ENCODE measurements around the gene TRIM15.
A peak's percentile ranks its signal among the peaks of the same experiment; 100 is the strongest.
"Not testable (repeated sequence)": the region's sequence is repeated elsewhere in the genome, so short reads cannot be mapped to it uniquely, and the experiment has no call there.

The TRIM15 gene

GRCh38 chr6:30211306-30211705 is 48.0 kb downstream of the TRIM15 start:
- peaks cover 78% of the 10 kb centered on the region for H3K4me1 Mint-ChIP-seq (ENCODE audit: low read depth)
- H3K27me3 Mint-ChIP-seq, result no peaks in the 10 kb centered on the region
- H3K27ac Mint-ChIP-seq, result no peak overlapping the region
- peak overlapping the region; percentile 49 for H3K4me3 Mint-ChIP-seq
- peaks cover 73% of the 10 kb centered on the region for H3K36me3 Mint-ChIP-seq (ENCODE audit: low read depth)
- intact Hi-C loops (cut with micrococcal nuclease), result loop anchor here (5.0 kb wide), 1 partner anchor 136 kb away; the partner anchor contains the start of gene RPP21
- H3K9me3 Mint-ChIP-seq, result no peaks in the 10 kb centered on the region

GRCh38 chr6:30211899-30212298 is 48.6 kb downstream of the TRIM15 start:
- peaks cover 72% of the 10 kb centered on the region for H3K4me1 Mint-ChIP-seq (ENCODE audit: low read depth)
- peak overlapping the region; percentile 97 for H3K27ac Mint-ChIP-seq
- no peaks in the 10 kb centered on the region for H3K27me3 Mint-ChIP-seq
- intact Hi-C loops (cut with micrococcal nuclease), result loop anchor here (2.0 to 5.0 kb wide), 3 partner anchors 115 to 145 kb away; partner anchors contain the start of genes PPP1R11, RPP21 and TRIM39
- H3K9me3 Mint-ChIP-seq, result no peaks in the 10 kb centered on the region
- peak overlapping the region; percentile 99 for H3K4me3 Mint-ChIP-seq
- peaks cover 67% of the 10 kb centered on the region for H3K36me3 Mint-ChIP-seq (ENCODE audit: low read depth)

GRCh38 chr6:30212865-30213666 is 49.7 kb downstream of the TRIM15 start, which contains the start of gene TRIM26:
Gene TRIM26, minus strand, starts transcription at chr6:30213406. Its CDS starts 14,303 bp downstream, at chr6:30199103.
- H3K4me3 Mint-ChIP-seq, result peak within 1 kb of the TSS; percentile 99
- intact Hi-C loops (cut with micrococcal nuclease), result loop anchor here (2.0 to 5.0 kb wide), 3 partner anchors 114 to 146 kb away; partner anchors contain the start of genes PPP1R11, RPP21 and TRIM39
- peaks cover 60% of the 10 kb centered on the region for H3K4me1 Mint-ChIP-seq (ENCODE audit: low read depth)
- H3K9me3 Mint-ChIP-seq, result no peaks in the 10 kb centered on the region
- H3K27ac Mint-ChIP-seq, result peak within 1 kb of the TSS; percentile 97
- no peaks in the 10 kb centered on the region for H3K27me3 Mint-ChIP-seq
- peaks cover 55% of the 10 kb centered on the region for H3K36me3 Mint-ChIP-seq (ENCODE audit: low read depth)

- Mint-ChIP-seq H3K27ac (peak overlapping the region; percentile 97), H3K4me3 (peak overlapping the region; percentile 99), H3K27me3 (no peaks in the 10 kb centered on the region), H3K4me1 (ENCODE audit: low read depth) (peaks cover 55% of the 10 kb centered on the region), H3K36me3 (ENCODE audit: low read depth) (peaks cover 50% of the 10 kb centered on the region), H3K9me3 (no peaks in the 10 kb centered on the region)
- intact Hi-C loops (cut with micrococcal nuclease), result loop anchor here (2.0 to 5.0 kb wide), 3 partner anchors 113 to 147 kb away; partner anchors contain the start of genes PPP1R11, RPP21 and TRIM39
Observed at GRCh38 chr6:30213667-30213956, 50.3 kb downstream of the TRIM15 start.

GRCh38 chr6:30213957-30214656 is 50.8 kb downstream of the TRIM15 start:
- H3K4me3 Mint-ChIP-seq, result peak overlapping the region; percentile 99
- H3K9me3 Mint-ChIP-seq, result no peaks in the 10 kb centered on the region
- H3K4me1 Mint-ChIP-seq (ENCODE audit: low read depth), result peaks cover 50% of the 10 kb centered on the region
- peak overlapping the region; percentile 97 for H3K27ac Mint-ChIP-seq
- peaks cover 45% of the 10 kb centered on the region for H3K36me3 Mint-ChIP-seq (ENCODE audit: low read depth)
- intact Hi-C loops (cut with micrococcal nuclease), result loop anchor here (2.0 to 5.0 kb wide), 3 partner anchors 113 to 147 kb away; partner anchors contain the start of genes PPP1R11, RPP21 and TRIM39
- H3K27me3 Mint-ChIP-seq, result no peaks in the 10 kb centered on the region

- peaks cover 48% of the 10 kb centered on the region for H3K4me1 Mint-ChIP-seq (ENCODE audit: low read depth)
Observed at GRCh38 chr6:30214657-30214982, 51.3 kb downstream of the TRIM15 start.

GRCh38 chr6:30216096-30216495 is 52.8 kb downstream of the TRIM15 start:
- H3K4me3 Mint-ChIP-seq, result no peak overlapping the region
- no peak overlapping the region for H3K27ac Mint-ChIP-seq
- peaks cover 7% of the 10 kb centered on the region for H3K27me3 Mint-ChIP-seq
- intact Hi-C loops (cut with micrococcal nuclease), result loop anchor here (5.0 kb wide), 1 partner anchor 41 kb away; no protein-coding TSS in a partner anchor
- peaks cover 34% of the 10 kb centered on the region for H3K4me1 Mint-ChIP-seq (ENCODE audit: low read depth)
- H3K9me3 Mint-ChIP-seq, result no peaks in the 10 kb centered on the region
- H3K36me3 Mint-ChIP-seq (ENCODE audit: low read depth), result peaks cover 30% of the 10 kb centered on the region

More at GRCh38 chr6:30214657-30214982, 51.3 kb downstream of the TRIM15 start:
- intact Hi-C loops (cut with micrococcal nuclease), result loop anchor here (5.0 kb wide), 1 partner anchor 133 kb away; the partner anchor contains the start of gene RPP21
- Mint-ChIP-seq H3K4me3 (peak overlapping the region; percentile 99), H3K27me3 (peaks cover 2% of the 10 kb centered on the region), H3K9me3 (no peaks in the 10 kb centered on the region), H3K36me3 (ENCODE audit: low read depth) (peaks cover 44% of the 10 kb centered on the region), H3K27ac (peak overlapping the region; percentile 97)

- H3K9me3 Mint-ChIP-seq, result peaks cover 13% of the 10 kb centered on the region
- H3K27ac Mint-ChIP-seq, result no peak overlapping the region
- peaks cover 13% of the 10 kb centered on the region for H3K4me1 Mint-ChIP-seq (ENCODE audit: low read depth)
- H3K36me3 Mint-ChIP-seq (ENCODE audit: low read depth), result peaks cover 2% of the 10 kb centered on the region
- intact Hi-C loops (cut with micrococcal nuclease), result loop anchor here (1.0 to 5.0 kb wide), 2 partner anchors 38 to 178 kb away; no protein-coding TSS in a partner anchor
- H3K27me3 Mint-ChIP-seq, result peaks cover 22% of the 10 kb centered on the region
- H3K4me3 Mint-ChIP-seq, result no peak overlapping the region
Observed at GRCh38 chr6:30219244-30219643, 55.9 kb downstream of the TRIM15 start.

- intact Hi-C loops (cut with micrococcal nuclease); H3K4me1 Mint-ChIP-seq (ENCODE audit: low read depth); H3K4me3 Mint-ChIP-seq; H3K36me3 Mint-ChIP-seq (ENCODE audit: low read depth); H3K27ac Mint-ChIP-seq: not testable (repeated sequence)
- H3K27me3 Mint-ChIP-seq, result peaks cover 38% of the 10 kb centered on the region
- peaks cover 13% of the 10 kb centered on the region for H3K9me3 Mint-ChIP-seq
Observed at GRCh38 chr6:30221395-30221794, 58.0 kb downstream of the TRIM15 start.

GRCh38 chr6:30221956-30222355 is 58.6 kb downstream of the TRIM15 start:
- H3K27ac Mint-ChIP-seq; intact Hi-C loops (cut with micrococcal nuclease); H3K4me1 Mint-ChIP-seq (ENCODE audit: low read depth); H3K4me3 Mint-ChIP-seq; H3K36me3 Mint-ChIP-seq (ENCODE audit: low read depth): not testable (repeated sequence)
- peaks cover 39% of the 10 kb centered on the region for H3K27me3 Mint-ChIP-seq
- peaks cover 13% of the 10 kb centered on the region for H3K9me3 Mint-ChIP-seq
